Measurements from ENCODE around the gene IL11. TPM values are rescaled to one million over a fixed set of nuclear protein-coding genes. Genes with fewer than 3 reads are reported as not detected.

The IL11 gene
- total and polyA plus RNA-seq, 3 donors from 2014 or later, result 1.2 to 2.1 (median 2.0) TPM

DNA sequence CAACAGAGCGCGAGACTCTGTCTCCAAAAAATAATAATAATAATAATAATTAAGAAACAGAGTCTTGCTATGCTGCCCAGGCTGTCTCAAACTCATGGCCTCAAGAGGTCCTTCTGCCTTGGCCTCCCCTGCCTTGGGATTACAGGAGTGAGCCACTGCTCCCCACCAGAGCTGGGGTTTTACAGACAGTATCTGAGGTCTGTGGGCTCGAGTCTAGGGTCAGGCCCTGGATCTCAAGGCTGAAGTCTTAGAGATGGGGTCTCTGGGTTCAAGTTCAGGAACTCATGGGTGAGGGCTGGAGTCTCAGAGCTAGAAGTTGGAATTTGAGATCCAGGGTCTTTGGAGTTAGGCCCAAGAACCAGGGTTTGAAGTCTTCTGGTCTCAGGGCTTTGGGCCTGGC, 3.5 kb downstream of the IL11 start:
- H3K27me3 ChIP-seq, result no peaks in the 10 kb centered on the region
- peaks cover 6% of the 10 kb centered on the region for H3K4me1 ChIP-seq
- H3K4me3 ChIP-seq, result no peak overlapping the region
- 93 to 100% methylated on average over 2 to 3 of the region's 3 CpGs for WGBS, 2 donors
- TF ChIP-seq POLR2A (IDR thresholded peaks at IDR 0.05), result no peak
- intact Hi-C loops (cut with DNase I; ENCODE audit: low total_unique reads), result no loop called here
- no peak overlapping the region for H3K27ac ChIP-seq
- H3K36me3 ChIP-seq (ENCODE audit: low read depth, missing control alignments), result no peaks in the 10 kb centered on the region
- no peak for DNase-seq
- H3K9me3 ChIP-seq, result no peaks in the 10 kb centered on the region

DNA sequence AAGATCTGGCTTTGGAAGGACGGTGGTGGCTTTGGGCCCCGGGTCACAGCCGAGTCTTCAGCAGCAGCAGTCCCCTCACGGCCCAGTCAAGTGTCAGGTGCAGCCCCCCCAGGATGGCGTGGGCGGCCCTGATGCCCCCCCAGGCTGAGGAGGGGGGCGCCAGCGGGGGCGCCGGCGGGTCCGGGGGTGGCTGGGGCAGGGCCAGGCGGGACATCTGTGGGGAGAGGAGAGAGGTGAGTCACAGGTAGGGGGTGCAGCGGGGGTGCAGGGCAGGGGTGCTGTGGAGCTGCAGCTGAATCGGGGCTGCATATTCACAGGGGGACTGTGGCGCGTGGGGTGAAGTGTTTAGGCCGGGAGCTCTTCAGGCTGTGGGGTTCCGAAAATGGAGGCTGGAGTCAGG, 4.3 kb downstream of the IL11 start:
- TF ChIP-seq POLR2A (IDR thresholded peaks at IDR 0.05), result no peak
- TF ChIP-seq, protein P1, sequence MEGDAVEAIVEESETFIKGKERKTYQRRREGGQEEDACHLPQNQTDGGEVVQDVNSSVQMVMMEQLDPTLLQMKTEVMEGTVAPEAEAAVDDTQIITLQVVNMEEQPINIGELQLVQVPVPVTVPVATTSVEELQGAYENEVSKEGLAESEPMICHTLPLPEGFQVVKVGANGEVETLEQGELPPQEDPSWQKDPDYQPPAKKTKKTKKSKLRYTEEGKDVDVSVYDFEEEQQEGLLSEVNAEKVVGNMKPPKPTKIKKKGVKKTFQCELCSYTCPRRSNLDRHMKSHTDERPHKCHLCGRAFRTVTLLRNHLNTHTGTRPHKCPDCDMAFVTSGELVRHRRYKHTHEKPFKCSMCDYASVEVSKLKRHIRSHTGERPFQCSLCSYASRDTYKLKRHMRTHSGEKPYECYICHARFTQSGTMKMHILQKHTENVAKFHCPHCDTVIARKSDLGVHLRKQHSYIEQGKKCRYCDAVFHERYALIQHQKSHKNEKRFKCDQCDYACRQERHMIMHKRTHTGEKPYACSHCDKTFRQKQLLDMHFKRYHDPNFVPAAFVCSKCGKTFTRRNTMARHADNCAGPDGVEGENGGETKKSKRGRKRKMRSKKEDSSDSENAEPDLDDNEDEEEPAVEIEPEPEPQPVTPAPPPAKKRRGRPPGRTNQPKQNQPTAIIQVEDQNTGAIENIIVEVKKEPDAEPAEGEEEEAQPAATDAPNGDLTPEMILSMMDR (IDR thresholded peaks at IDR 0.05), result no peak
- Histone ChIP-seq H3K27me3 (no peaks in the 10 kb centered on the region), H3K4me3 (no peak overlapping the region), H3K4me1 (peaks cover 6% of the 10 kb centered on the region), H3K9me3 (no peaks in the 10 kb centered on the region), H3K36me3 (ENCODE audit: low read depth, missing control alignments) (no peaks in the 10 kb centered on the region), H3K27ac (no peak overlapping the region)
- intact Hi-C loops (cut with DNase I; ENCODE audit: low total_unique reads), result no loop called here
- WGBS, 2 donors, result 81 to 86% methylated on average over 19 of the region's 19 CpGs
- DNase-seq, result no peak

DNA sequence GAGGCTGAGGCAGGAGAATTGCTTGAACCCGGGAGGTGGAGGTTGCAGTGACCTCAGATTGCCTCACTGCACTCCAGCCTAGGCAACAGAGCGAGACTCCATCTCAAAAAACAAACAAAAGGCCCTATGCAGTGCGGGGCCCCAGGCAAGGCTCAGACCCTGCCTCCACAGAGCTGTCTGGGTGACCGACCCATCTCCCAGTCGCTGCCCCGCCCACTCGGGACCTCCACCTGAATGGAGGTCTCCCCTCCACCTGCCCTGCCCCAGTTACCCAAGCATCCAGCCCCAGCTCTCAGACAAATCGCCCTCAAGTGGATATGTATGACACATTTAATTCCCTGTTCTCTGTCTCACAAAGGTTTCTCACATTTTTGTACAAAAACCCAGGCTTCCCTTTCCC, 5.0 kb downstream of the IL11 start:
- DNase-seq, result no peak
- no peak overlapping the region for H3K27ac ChIP-seq
- no peaks in the 10 kb centered on the region for H3K9me3 ChIP-seq
- no peaks in the 10 kb centered on the region for H3K27me3 ChIP-seq
- H3K4me3 ChIP-seq, result no peak overlapping the region
- TF ChIP-seq POLR2A (IDR thresholded peaks at IDR 0.05), result no peak
- TF ChIP-seq, protein P1 (IDR thresholded peaks at IDR 0.05), result no peak
- intact Hi-C loops (cut with DNase I; ENCODE audit: low total_unique reads), result no loop called here
- WGBS, 2 donors, result 87 to 97% methylated on average over 8 of the region's 8 CpGs
- H3K4me1 ChIP-seq, result peaks cover 4% of the 10 kb centered on the region
- H3K36me3 ChIP-seq (ENCODE audit: low read depth, missing control alignments), result no peaks in the 10 kb centered on the region

DNA sequence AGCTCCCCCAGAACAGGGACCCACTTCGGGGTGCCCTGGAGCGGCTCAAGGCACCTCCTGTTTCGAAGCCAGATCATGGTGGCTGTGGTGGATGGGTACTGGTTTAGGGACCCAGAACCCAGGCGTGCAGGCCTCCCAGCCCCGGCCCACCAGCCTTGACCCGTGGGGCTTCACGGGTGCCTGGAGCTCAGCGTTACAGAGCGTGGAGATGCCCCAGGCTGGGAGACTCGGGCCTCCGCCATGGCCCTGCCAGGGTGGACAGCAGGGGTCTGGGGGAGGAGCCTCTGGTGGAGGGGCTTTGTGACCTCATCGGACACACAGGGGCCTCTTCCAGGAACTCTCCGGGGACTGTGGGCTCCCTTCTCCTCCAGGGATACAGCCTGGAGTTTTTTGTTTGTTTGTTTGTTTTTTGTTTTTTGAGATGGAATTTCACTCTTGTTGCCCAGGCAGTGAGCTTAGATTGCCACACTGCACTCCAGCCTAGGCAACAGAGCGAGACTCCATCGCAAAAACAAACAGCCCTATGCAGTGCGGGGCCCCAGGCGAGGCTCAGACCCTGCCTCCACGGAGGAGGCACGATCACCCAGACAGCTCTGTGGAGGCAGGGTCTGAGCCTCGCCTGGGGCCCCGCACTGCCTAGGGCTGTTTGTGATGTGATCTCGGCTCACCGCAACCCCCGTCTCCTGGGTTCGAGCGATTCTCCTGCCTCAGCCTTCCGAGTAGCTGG, 7.1 kb downstream of the IL11 start, which contains the start of gene GARIN5B:
TSS of gene GARIN5B (minus strand) at position 271 of the 727 bp plus-strand sequence. CDS start at position 77, 194 bp downstream.
- TF ChIP-seq, protein P1 (IDR thresholded peaks at IDR 0.05), result no peak
- TF ChIP-seq POLR2A (IDR thresholded peaks at IDR 0.05), result no peak
- DNase-seq, result no peak
- Histone ChIP-seq H3K36me3 (ENCODE audit: low read depth, missing control alignments) (no peaks in the 10 kb centered on the region), H3K27me3 (no peaks in the 10 kb centered on the region), H3K27ac (no peak within 1 kb of the TSS), H3K4me3 (no peak within 1 kb of the TSS), H3K9me3 (no peaks in the 10 kb centered on the region), H3K4me1 (no peaks in the 10 kb centered on the region)
- intact Hi-C loops (cut with DNase I; ENCODE audit: low total_unique reads), result no loop called here
- WGBS, 2 donors, result 75 to 100% methylated on average over 2 to 27 of the region's 27 CpGs

DNA sequence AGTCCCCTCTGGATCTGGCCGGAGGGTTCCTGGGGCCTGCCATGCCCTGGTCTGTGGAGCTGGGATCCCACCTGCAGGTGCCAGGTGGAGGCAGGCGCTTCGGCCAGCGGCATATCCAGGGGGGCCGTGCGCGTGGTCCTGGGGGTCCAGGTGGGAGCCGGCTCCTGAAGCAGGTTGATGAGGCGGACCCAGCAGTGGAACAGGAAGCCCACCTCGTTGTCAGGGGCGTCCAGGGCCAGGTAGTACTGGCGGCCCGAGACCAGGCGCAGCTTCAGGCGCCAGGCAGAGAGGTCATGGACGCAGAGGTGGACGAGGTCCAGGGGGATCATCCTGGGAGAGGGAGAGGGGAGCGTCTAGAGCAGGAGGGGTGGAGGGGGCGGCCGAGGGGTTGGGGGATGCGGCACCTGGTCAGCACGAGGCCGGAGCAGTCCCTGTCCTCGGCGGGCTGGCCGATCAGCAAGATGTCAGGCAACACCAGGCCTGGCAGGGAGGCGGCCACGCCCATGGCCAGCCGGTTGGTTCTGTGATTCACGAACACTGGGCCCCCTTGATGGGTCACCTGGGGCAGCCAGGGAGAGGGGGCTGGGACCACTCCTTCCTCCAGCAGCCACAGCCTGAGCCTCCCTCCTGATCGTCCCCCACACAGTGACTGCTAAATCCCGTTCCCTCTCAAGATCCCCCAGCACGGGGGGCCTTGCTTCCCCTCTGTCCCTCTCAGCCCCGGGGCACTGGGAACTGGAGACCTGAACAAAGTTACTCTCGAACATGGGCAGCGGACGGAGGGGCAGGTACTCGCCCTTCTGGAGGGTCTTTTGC, 7.9 kb downstream of the IL11 start:
- TF ChIP-seq, protein P1 (IDR thresholded peaks at IDR 0.05), result no peak
- no peak for TF ChIP-seq POLR2A (IDR thresholded peaks at IDR 0.05)
- Histone ChIP-seq H3K9me3 (no peaks in the 10 kb centered on the region), H3K36me3 (ENCODE audit: low read depth, missing control alignments) (no peaks in the 10 kb centered on the region), H3K4me3 (no peak overlapping the region), H3K27ac (no peak overlapping the region), H3K27me3 (no peaks in the 10 kb centered on the region), H3K4me1 (no peaks in the 10 kb centered on the region)
- no peak for DNase-seq
- 83 to 90% methylated on average over 13 to 38 of the region's 38 CpGs for WGBS, 2 donors
- intact Hi-C loops (cut with DNase I; ENCODE audit: low total_unique reads), result no loop called here

Measured in testis (tissue), 3 donors.